NCI-H1092 treated with DMSO at 0.1 percent for 48 hours (cell line): Measurements from ENCODE around the gene NTN5.
A peak's percentile ranks its signal among the peaks of the same experiment; 100 is the strongest.
"Not testable (repeated sequence)": the region's sequence is repeated elsewhere in the genome, so short reads cannot be mapped to it uniquely, and the experiment has no call there.

Source experiments
- DNase-seq: peaks from one replicate; lab custom pipeline; 2025; lab: John Stamatoyannopoulos, UW

NTN5 gene, protein sequence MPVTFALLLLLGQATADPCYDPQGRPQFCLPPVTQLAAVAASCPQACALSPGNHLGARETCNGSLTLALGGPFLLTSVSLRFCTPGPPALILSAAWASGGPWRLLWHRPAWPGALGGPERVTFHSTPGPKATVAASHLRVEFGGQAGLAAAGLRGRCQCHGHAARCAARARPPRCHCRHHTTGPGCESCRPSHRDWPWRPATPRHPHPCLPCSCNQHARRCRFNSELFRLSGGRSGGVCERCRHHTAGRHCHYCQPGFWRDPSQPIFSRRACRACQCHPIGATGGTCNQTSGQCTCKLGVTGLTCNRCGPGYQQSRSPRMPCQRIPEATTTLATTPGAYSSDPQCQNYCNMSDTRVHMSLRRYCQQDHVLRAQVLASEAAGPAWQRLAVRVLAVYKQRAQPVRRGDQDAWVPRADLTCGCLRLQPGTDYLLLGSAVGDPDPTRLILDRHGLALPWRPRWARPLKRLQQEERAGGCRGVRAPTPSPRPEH

DNA sequence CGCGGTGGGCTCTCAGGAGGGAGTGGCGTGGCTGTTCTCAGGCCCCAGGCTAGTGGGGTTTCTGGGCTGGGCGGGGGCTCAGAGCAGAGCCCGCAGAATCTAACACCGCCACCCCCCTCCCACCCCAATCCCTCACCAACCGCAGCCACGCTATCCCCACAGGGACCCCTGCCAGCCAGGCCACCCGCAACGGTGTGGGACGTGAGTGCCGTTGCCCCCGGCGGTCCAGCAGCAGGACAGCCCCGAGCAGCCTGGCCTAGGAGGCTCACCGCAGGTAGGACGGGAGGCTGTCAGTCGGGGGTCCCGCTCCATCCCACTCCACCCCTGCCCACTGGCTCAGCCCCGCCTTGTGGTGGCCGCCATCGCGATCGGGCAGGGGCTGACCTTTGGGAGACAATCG is at the start of gene NTN5:
NTN5 (minus strand) TSS at position 24 of the 400 bp plus-strand sequence. CDS start 2,031 bp downstream, outside the sequence.
- DNase-seq = no peak

DNA sequence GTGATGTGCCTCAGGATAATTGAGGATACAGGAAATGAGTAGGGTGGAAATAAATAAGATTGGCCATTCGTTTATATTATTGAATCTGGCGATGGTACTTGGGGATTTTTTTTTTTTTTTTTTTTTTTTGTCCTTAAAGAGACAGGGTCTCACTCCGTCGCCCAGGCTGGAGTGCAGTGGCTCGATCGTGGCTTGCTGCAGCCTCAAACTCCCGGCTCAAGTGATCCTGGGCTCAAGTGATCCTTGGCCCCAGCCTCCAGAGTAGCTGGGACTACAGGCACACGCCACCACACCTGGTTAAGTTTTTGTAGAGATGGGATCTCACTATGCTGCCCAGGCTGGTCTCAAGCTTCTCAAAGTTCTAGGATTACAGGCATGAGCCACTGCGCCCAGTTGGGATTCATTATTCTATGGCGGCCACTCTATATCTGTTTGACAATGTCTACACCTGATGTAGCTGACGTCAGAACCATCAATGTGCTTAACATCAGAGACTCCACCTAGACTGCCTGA is 49.4 kb upstream of the NTN5 start:
- no peak for DNase-seq

DNA sequence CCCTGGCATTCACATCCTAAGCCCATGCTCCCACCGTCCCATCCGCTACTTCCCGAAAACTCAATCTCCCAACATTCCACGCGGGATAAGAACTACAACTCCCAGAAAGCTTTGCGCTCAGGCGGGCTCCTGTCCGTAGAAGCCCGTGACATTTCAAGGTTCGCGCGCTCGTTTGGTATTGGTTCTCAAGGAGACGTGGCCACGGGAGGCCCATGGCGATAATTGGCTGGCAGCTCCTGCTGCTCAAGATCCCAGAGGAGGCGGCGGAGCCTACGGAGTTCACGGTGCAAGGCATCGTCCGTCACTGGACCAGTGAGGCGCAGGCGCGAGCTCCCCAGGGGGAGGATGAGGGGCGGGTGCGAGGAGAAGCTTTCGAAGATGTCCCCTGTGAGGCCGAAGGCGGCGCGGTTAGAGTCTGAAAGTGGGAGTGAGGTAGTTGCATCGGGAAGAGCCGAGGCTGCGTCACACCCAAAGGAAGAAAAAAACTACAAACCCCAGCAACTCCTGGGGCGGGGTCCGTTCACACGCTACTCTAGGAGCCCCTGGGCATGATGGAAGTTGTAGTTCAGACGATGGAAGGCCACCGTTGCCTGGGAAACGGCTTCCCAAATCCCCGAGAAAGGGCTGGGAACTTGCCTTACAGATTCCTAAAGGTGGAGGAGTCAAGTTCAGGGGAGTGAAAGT is 47.9 kb upstream of the NTN5 start:
- DNase-seq = peak; percentile 95

GRCh38 chr19:48720251-48720612 is 47.4 kb upstream of the NTN5 start:
- no peak for DNase-seq

DNA sequence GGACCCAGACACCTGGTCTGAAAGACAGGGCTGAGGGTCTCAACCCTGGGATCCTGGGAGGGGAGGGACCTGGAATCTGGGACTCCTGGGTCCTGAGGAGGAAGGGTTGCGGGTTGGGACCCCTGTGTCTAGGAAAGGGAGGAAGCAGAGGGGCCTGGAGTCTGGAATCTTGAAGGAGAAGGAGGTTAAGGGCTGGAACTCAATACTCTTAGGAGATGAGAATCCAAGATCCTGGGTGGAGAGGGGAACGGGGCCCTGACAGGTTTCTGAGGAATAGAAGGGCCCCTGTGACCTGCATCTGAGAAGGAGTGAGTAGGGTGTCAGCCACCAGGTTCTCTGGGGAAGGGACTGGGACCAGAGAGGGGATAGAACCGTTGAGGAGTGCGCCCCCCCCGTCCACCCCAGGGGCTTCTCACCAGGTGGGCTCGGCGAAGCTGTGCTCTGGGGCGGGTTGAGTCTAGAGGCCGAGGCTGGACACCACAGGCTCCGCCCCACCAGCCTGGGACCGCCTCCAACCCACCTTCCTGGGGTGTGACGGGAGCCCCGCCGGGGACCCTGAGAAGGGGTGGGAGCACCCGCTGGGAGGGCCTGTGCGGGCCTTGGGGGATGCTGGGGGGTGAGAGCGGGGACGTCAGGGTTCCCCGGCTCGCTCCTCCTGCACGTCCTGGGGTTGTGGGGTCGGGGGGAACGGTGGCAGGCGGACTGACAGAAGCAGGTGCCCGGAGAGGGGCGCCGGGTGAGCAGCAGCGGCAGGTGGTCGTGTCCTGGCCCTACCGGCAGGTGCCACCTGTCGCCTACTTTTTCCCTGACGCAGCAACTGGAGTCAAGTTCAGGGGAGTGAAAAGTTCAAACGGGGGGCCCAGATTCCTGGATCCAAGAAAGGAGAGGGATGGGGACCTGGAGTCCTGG is 46.7 kb upstream of the NTN5 start, which contains the start of gene MAMSTR:
MAMSTR (minus strand) TSS at position 463 of the 909 bp plus-strand sequence. CDS start 694 bp downstream, outside the sequence.
- no peak for DNase-seq

GRCh38 chr19:48718711-48719231 is 46.0 kb upstream of the NTN5 start:
- no peak for DNase-seq

- not testable (repeated sequence) for DNase-seq
These were observed 45.3 kb upstream of the NTN5 start for GRCh38 chr19:48718106-48718505.

DNA sequence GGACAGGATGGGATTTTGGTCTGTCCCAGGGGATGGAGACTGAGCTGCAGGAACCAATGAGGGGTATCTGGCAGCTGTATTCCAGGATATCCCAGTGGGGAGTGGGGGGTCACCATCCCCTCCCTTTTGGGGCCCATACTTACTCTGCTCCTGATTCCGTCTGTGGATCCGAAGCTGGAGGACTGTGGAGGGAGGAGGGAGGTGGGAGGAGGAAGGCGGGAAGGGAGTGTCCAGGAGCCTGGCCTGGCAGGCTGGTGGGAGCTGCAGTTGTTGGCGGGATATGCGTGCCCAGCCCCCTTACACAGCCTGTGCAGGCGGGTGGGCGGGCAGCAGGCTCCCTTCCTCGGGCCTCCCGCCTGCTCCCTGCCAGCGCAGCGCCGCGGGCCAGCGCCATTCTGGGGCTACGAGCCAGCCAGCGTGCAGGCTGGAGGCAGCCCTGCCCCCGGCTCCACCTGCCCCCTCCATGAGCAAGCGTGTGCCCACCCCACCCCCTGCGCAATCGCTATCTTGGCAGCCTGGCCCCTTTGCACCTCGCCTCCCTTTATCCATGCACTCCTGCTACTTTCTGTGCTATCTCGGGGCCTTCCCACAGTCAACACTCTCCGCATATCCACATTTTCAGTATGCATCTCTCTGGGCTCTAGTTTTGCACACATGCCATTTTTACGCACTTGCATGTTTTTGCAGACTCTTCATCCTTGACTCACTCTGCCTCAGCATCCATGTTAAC is 43.9 kb upstream of the NTN5 start:
- peak; percentile 66 for DNase-seq

GRCh38 chr19:48715681-48716171 is 42.9 kb upstream of the NTN5 start:
- DNase-seq = no peak

GRCh38 chr19:48714759-48715675 is 42.2 kb upstream of the NTN5 start:
- no peak for DNase-seq

- DNase-seq = peak; percentile 98
These were observed 41.3 kb upstream of the NTN5 start for GRCh38 chr19:48713864-48714755.

DNA sequence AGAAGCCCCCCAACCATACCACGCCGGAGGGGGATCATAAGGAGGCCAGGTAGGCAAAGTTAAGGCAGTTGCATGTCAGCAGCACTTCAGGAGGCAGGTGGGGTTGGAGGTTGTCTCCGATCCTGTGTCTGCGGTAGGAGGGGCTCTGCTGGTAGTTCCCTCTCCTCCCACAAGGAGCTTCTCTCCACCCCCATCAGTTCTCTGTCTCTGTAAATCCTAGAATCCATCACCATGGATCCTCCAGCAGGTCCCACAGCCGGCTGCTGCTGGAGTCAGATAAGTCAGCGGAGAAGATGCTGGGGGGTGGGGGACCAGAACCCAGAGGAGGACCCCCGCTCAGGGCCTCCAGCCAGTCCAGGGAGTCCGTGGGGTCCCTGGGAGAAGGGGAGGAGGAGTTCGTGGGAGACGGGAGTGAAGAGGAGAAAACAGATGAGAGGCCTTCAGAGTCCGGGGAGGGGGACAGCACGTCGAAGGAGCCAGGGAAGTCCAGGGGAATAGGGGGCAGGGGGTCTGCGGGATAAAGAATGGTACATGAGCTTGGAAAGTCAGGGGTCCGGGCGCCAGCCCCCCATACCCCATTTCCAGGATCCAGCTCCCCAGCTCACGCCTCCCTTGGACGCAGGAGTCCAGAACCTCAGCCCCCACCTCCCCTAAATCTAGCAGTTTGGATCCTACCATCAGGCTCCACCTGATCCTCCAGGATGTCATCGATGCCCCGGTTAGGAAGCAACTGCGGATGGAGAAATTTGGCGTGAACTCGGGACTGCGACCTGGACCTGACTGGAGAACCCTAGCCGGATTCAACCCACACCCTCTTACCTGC is 40.4 kb upstream of the NTN5 start:
- no peak for DNase-seq

DNA sequence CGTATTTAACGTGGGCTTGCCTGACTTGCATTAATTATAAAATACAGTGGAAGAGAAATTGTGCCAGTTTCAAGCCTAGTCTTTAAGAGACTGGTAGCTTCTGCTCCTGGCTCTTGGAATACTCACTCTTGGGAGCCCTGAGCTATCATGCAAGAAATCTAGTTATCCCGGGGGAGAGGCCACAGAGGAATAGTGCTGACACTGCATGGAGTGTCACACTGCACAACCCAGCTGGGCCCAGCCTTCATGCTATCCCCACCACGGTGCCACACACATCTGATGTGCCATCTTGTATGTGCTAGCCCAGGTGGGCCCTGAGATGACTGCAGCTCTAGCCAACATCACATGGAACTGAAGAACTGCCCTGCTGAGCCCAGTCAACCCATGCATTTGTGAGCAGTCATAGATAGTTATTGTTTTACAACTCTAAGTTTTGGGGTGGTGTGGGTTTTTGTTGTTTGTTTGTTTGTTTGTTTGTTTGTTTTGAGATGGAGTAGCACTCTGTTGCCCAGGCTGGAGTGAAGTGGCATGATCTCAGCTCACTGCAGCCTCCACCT is 38.4 kb upstream of the NTN5 start:
- DNase-seq = no peak

- no peak for DNase-seq
These were observed 35.7 kb upstream of the NTN5 start for GRCh38 chr19:48708471-48708870.

DNA sequence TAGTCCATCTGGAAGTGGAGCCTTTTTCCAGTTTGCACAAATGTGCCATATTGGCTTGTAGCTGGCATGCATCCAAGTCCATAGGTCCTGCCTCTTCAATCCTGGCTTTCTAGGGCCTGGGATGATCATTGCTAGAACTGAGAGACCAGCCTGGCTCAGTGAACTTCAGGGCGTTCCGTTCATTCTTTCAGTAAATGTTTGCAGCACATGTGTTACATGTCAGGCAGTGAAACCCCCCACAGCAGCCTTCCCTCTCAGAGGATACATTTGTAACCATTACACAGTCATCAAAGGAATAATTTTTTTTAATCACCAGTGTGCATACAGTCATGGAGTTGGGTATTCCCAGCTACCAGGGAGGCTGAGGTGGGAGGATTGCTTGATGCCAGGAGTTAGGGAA is 32.6 kb upstream of the NTN5 start:
- DNase-seq = no peak

DNA sequence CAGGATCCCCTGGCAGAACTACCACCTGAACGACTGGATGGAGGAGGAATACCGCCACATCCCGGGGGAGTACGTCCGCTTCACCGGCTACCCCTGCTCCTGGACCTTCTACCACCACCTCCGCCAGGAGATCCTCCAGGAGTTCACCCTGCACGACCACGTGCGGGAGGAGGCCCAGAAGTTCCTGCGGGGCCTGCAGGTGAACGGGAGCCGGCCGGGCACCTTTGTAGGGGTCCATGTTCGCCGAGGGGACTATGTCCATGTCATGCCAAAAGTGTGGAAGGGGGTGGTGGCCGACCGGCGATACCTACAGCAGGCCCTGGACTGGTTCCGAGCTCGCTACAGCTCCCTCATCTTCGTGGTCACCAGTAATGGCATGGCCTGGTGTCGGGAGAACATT is 30.5 kb upstream of the NTN5 start:
- no peak for DNase-seq

DNA sequence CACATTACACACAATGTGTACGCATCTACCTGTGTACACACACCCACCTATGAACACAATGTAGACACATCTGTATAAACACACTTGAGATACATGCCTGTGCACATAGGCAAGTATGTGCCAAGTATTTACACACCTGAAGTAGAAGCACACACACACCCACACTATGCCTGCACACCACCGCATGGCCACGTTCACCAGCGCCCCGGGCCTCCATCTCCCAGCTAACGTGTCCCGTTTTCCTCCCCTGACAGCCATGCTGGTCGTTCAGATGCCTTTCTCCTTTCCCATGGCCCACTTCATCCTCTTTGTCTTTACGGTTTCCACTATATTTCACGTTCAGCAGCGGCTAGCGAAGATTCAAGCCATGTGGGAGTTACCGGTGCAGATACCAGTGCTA is 29.9 kb upstream of the NTN5 start:
- DNase-seq = no peak
